Measurements from ENCODE around the gene DGKQ. TPM values are rescaled to one million over a fixed set of nuclear protein-coding genes. Genes with fewer than 3 reads are reported as not detected.
"Not testable (repeated sequence)": the region's sequence is repeated elsewhere in the genome, so short reads cannot be mapped to it uniquely, and the experiment has no call there.

DGKQ gene
- total RNA-seq, 1 experiment from 2014 or later, result 1.6 TPM

- DNase-seq (ENCODE audit: low read depth), result no peak
Measured at GRCh38 chr4:951186-951585, 22.2 kb downstream of the DGKQ start.

- no peak for DNase-seq (ENCODE audit: low read depth)
Measured at GRCh38 chr4:950136-951020, 23.0 kb downstream of the DGKQ start.

- no peak for DNase-seq (ENCODE audit: low read depth)
Measured at GRCh38 chr4:949656-950055, 23.7 kb downstream of the DGKQ start.

GRCh38 chr4:948936-949300 lies 24.5 kb downstream of the DGKQ start:
- no peak for DNase-seq (ENCODE audit: low read depth)

- DNase-seq (ENCODE audit: low read depth), result no peak
Measured at GRCh38 chr4:948101-948935, 25.1 kb downstream of the DGKQ start.

GRCh38 chr4:947491-947971 lies 25.8 kb downstream of the DGKQ start:
- no peak for DNase-seq (ENCODE audit: low read depth)

- DNase-seq (ENCODE audit: low read depth), result no peak
Measured at GRCh38 chr4:946517-947471, 26.6 kb downstream of the DGKQ start.

- no peak for DNase-seq (ENCODE audit: low read depth)
Measured at GRCh38 chr4:946103-946450, 27.3 kb downstream of the DGKQ start.

- DNase-seq (ENCODE audit: low read depth), result no peak
Measured at GRCh38 chr4:945274-946102, 27.9 kb downstream of the DGKQ start.

- DNase-seq (ENCODE audit: low read depth), result not testable (repeated sequence)
Measured at GRCh38 chr4:939508-939907, 33.9 kb downstream of the DGKQ start.

- DNase-seq (ENCODE audit: low read depth), result peak; percentile 15
Measured at GRCh38 chr4:932713-933070, 40.7 kb downstream of the DGKQ start.

GRCh38 chr4:931960-932712 lies 41.2 kb downstream of the DGKQ start, which contains the start of the genes GAK and TMEM175:
Gene GAK (minus strand): TSS chr4:932316. CDS start chr4:932187, 129 bp downstream.
Gene TMEM175 (plus strand): TSS chr4:932460. CDS start chr4:947740, 15,280 bp downstream.
- DNase-seq (ENCODE audit: low read depth), result peak; percentile 89

GRCh38 chr4:931194-931959 lies 42.0 kb downstream of the DGKQ start:
- peak; percentile 46 for DNase-seq (ENCODE audit: low read depth)

GRCh38 chr4:930827-931193 lies 42.6 kb downstream of the DGKQ start:
- no peak for DNase-seq (ENCODE audit: low read depth)

GRCh38 chr4:930028-930551 lies 43.3 kb downstream of the DGKQ start:
- DNase-seq (ENCODE audit: low read depth), result no peak

- no peak for DNase-seq (ENCODE audit: low read depth)
Measured at GRCh38 chr4:929096-929765, 44.1 kb downstream of the DGKQ start.

- DNase-seq (ENCODE audit: low read depth), result not testable (repeated sequence)
Measured at GRCh38 chr4:927566-927965, 45.8 kb downstream of the DGKQ start.

- no peak for DNase-seq (ENCODE audit: low read depth)
Measured at GRCh38 chr4:926538-926937, 46.8 kb downstream of the DGKQ start.

Data from RPMI7951 (cell line).